Cardiac muscle cell (in vitro differentiated cells and primary cell): Measurements from ENCODE around the gene MAP2K7. TPM values are rescaled to one million over a fixed set of nuclear protein-coding genes. Genes with fewer than 3 reads are reported as not detected.

Experiments
- DNase-seq, 2 donors: peaks; one replicate each; pipeline versions ENCODE4 v3.0.0 to v3.0.0-alpha.2; 2010 to 2017; ENCODE audit warnings: low read depth in 1 of 2, low spot score in 1 of 2
- H3K27ac ChIP-seq: fragments of 200-600 bp; sonication (generic); 2 replicates; pipeline ENCODE4 v1.5.1; 2016
- H3K27me3 ChIP-seq: fragments of 200-600 bp; sonication (generic); 2 replicates; pipeline ENCODE4 v1.6.0; 2016; ENCODE audit warnings: control low read depth
- H3K36me3 ChIP-seq: fragments of 200-600 bp; sonication (generic); 2 replicates; pipeline ENCODE4 v1.5.1; 2016; ENCODE audit warnings: control low read depth
- H3K4me1 ChIP-seq: fragments of 200-600 bp; sonication (generic); 2 replicates; pipeline ENCODE4 v1.8.1; 2017; ENCODE audit warnings: low read depth, mild to moderate bottlenecking, mixed run types
- H3K4me3 ChIP-seq: fragments of 200-600 bp; sonication (generic); 2 replicates; pipeline ENCODE4 v1.5.1; 2016; ENCODE audit warnings: mild to moderate bottlenecking
- H3K9me3 ChIP-seq: fragments of 200-600 bp; sonication (generic); 2 replicates; pipeline ENCODE4 v1.5.1; 2017; ENCODE audit warnings: low read depth, mild to moderate bottlenecking, control low read depth
- CTCF ChIP-seq: IDR thresholded peaks from 2 replicates; pipeline ENCODE4 v1.5.1; 2012; ENCODE audit warnings: low read depth, mild to moderate bottlenecking, low read length
- polyA plus RNA-seq: library from polyadenylated mRNA; unstranded; fragments of >200 nt; fragmentation: Nextera tagmentation; extraction: Ambion mirVana; gene quantifications from 2 replicates; pipeline ENCODE4 v1.2.1, GENCODE V29; 2016
- total RNA-seq: library from RNA; depleted of rRNA; stranded (reverse); fragments of >200 nt; gene quantifications from 2 replicates; pipeline ENCODE4 v1.2.3, GENCODE V29; 2016

The MAP2K7 gene
- total and polyA plus RNA-seq, 2 experiments from 2014 or later: 12.4 to 24.1 TPM

GRCh38 chr19:7866399-7867091 lies 37.1 kb upstream of the MAP2K7 start:
- H3K27me3 ChIP-seq: peaks cover 52% of the 10 kb centered on the region

GRCh38 chr19:7867092-7867844 lies 36.4 kb upstream of the MAP2K7 start:
- Histone ChIP-seq H3K27ac (no peak overlapping the region), H3K4me1 (peaks cover 6% of the 10 kb centered on the region), H3K36me3 (no peaks in the 10 kb centered on the region), H3K9me3 (no peaks in the 10 kb centered on the region), H3K4me3 (no peak overlapping the region), H3K27me3 (peaks cover 44% of the 10 kb centered on the region)
- no peak for TF ChIP-seq CTCF
- DNase-seq: no peak

More at GRCh38 chr19:7866399-7867091, 37.1 kb upstream of the MAP2K7 start:
- peaks cover 13% of the 10 kb centered on the region for H3K4me1 ChIP-seq
- TF ChIP-seq CTCF: no peak
- no peaks in the 10 kb centered on the region for H3K36me3 ChIP-seq
- no peaks in the 10 kb centered on the region for H3K9me3 ChIP-seq
- H3K4me3 ChIP-seq: no peak overlapping the region
- no peak for DNase-seq
- H3K27ac ChIP-seq: no peak overlapping the region

GRCh38 chr19:7868326-7868670 lies 35.4 kb upstream of the MAP2K7 start:
- Histone ChIP-seq H3K4me1 (peaks cover 6% of the 10 kb centered on the region), H3K9me3 (no peaks in the 10 kb centered on the region), H3K27ac (no peak overlapping the region), H3K4me3 (peak overlapping the region; percentile 40), H3K36me3 (no peaks in the 10 kb centered on the region), H3K27me3 (peaks cover 40% of the 10 kb centered on the region)
- DNase-seq: no peak
- TF ChIP-seq CTCF: no peak

- peak; percentile 44 for TF ChIP-seq CTCF
- Histone ChIP-seq H3K4me1 (peaks cover 6% of the 10 kb centered on the region), H3K27ac (peak overlapping the region; percentile 78), H3K27me3 (peaks cover 40% of the 10 kb centered on the region), H3K9me3 (no peaks in the 10 kb centered on the region), H3K36me3 (no peaks in the 10 kb centered on the region), H3K4me3 (peak overlapping the region; percentile 40)
- peak; percentile 53 to 92 for DNase-seq
Measured at GRCh38 chr19:7868671-7869452, 34.8 kb upstream of the MAP2K7 start.

- Histone ChIP-seq H3K27me3 (peaks cover 36% of the 10 kb centered on the region), H3K4me3 (peak overlapping the region; percentile 40), H3K27ac (peak overlapping the region; percentile 78), H3K9me3 (no peaks in the 10 kb centered on the region), H3K36me3 (no peaks in the 10 kb centered on the region), H3K4me1 (peaks cover 6% of the 10 kb centered on the region)
- DNase-seq: peak; percentile 40 to 84
- TF ChIP-seq CTCF: no peak
Measured at GRCh38 chr19:7869453-7869909, 34.2 kb upstream of the MAP2K7 start.
